ENCODE data around the gene HMX1. TPM values are rescaled to one million over a fixed set of nuclear protein-coding genes. Genes with fewer than 3 reads are reported as not detected.

HMX1 gene
- total and polyA plus RNA-seq, 4 donors: 0.69 to 5.5 (median 3.9) TPM

DNA sequence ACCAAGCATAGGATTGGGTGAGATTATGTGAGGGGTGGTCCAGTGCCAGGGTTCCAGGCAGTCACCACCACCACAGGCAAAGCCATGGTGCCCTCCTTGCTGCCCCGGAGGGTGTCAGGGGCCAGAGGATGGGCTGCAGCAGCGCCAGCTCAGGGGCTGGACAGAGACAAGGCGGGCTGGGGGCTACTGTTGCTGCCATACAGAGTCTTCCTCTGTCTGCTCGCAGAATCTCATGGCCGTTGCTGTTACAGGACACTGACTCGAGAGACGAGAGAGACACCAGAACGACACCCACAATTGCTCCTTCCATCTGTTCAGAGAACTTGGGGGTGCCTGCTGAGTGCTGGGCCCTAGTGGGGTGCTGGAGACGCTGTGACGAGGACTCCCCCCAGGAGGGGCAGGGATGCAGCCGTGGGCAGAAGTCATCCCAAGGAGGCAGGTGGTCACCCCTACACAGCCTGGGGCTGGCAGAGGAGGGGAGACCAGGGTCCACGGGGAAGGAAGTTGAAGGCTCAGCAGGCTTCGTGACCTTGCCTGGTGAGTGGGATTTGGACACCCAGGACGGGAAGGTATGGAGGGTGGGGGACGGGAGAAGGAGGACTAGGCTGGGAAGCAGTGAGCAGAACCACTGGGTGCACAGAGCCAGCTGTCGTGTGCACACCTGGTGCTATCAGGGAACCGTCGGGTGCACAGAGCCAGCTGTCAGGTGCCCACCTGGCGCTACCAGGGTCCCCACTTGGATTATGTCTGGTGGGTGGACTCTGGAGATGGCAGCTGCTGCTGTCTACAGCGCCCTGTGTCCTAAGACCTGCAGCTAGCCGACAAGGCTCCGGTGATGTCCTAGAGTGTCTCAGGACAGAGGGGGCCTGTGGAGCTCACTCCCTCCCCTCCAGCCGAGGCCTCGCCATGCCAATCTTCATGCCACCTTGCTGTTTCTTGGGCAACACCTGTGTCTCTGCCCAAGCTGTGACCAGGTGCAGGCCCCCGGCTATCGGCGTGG is 43.9 kb upstream of the HMX1 start:
- H3K4me1 ChIP-seq (ENCODE audit: control insufficient read depth, insufficient read depth, low read length): peaks cover 27% of the 10 kb centered on the region
- peaks cover 3% of the 10 kb centered on the region for H3K27me3 ChIP-seq (ENCODE audit: control insufficient read depth, insufficient read depth, low read length)
- 76% methylated on average over 27 of the region's 27 CpGs for WGBS (ENCODE audit: insufficient coverage)
- peak in 1 of 6 donors; percentile 0 for DNase-seq (ENCODE audit: low read depth in 4 of 6, low spot score in 6 of 6)
- H3K27ac ChIP-seq (ENCODE audit: low read depth, low read length): no peak overlapping the region
- no peak overlapping the region for H3K4me3 ChIP-seq (ENCODE audit: low read depth, low read length)
- H3K36me3 ChIP-seq (ENCODE audit: control insufficient read depth, insufficient read depth, low read length): no peaks in the 10 kb centered on the region
- no peaks in the 10 kb centered on the region for H3K9me3 ChIP-seq (ENCODE audit: control insufficient read depth, insufficient read depth, low read length)

DNA sequence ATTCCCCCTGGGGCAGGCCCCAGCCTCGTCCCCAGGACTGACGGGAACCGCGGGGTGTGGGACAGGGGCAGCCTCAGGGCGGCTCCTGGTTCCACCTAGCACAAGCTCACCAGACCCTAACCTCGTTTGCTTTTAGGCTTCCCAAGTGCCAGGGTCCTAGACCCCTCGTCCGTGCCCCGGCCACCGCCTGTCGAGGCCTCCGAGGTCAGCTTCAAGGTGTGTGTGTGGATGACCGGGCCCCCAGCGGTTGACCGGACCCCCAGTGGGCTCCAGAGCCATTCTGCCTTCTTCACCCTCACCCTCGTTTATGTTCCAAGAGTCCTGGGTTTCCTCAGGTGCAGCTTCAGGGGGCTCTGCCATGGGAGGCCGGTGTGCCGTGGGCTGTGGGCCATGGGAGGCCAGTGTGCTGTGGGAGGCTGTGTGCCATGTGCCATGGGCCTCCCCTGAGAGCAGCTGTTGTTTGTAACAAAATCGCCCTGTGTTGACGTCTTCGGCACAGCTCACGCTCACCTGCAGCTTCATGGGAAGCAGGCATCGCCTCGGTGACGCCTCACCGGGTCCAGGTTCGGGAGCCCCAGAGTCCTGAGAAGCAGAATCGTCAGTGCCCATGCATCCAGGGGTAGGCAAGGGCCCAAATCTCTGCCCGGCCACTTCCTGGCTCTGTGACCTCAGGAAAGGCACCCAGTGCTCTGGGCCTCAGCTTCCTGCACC is 43.0 kb upstream of the HMX1 start:
- Histone ChIP-seq H3K4me1 (ENCODE audit: control insufficient read depth, insufficient read depth, low read length) (peaks cover 33% of the 10 kb centered on the region), H3K4me3 (ENCODE audit: low read depth, low read length) (no peak overlapping the region), H3K27me3 (ENCODE audit: control insufficient read depth, insufficient read depth, low read length) (peaks cover 3% of the 10 kb centered on the region), H3K27ac (ENCODE audit: low read depth, low read length) (no peak overlapping the region), H3K9me3 (ENCODE audit: control insufficient read depth, insufficient read depth, low read length) (no peaks in the 10 kb centered on the region), H3K36me3 (ENCODE audit: control insufficient read depth, insufficient read depth, low read length) (no peaks in the 10 kb centered on the region)
- 84% methylated on average over 23 of the region's 29 CpGs for WGBS (ENCODE audit: insufficient coverage)
- DNase-seq (ENCODE audit: low read depth in 4 of 6, low spot score in 6 of 6): no peak

DNA sequence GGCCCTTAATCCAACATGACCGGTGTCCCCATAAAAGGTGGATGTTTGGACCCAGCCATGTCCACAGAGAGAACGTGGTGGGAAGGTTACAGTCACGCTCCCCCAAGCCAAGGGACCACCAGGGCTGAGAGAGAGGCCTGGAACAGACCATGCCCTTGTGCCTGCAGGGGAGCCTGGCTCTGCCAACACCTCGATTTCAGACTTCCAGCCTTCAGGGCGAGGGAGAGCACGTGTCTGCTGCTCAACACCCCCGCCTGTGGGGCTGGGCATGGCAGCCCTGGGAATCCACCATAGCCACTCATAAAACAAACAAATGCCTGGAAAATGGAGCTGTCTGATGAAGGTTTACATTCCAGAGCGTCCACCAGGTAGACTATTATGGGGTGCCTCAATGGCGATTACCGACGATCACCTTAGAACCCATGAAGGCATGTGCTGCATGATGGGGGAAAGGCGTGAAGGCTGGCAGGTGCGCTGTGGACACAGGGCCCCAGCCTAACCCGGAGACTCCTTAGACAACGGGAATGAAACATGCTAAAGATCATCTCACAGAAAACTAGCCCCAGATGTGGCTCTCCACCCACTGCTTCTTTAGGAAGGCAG is 42.3 kb upstream of the HMX1 start:
- H3K36me3 ChIP-seq (ENCODE audit: control insufficient read depth, insufficient read depth, low read length): no peaks in the 10 kb centered on the region
- DNase-seq (ENCODE audit: low read depth in 4 of 6, low spot score in 6 of 6): no peak
- no peaks in the 10 kb centered on the region for H3K9me3 ChIP-seq (ENCODE audit: control insufficient read depth, insufficient read depth, low read length)
- H3K27ac ChIP-seq (ENCODE audit: low read depth, low read length): no peak overlapping the region
- peaks cover 33% of the 10 kb centered on the region for H3K4me1 ChIP-seq (ENCODE audit: control insufficient read depth, insufficient read depth, low read length)
- no peak overlapping the region for H3K4me3 ChIP-seq (ENCODE audit: low read depth, low read length)
- 87% methylated on average over 11 of the region's 15 CpGs for WGBS (ENCODE audit: insufficient coverage)
- peaks cover 3% of the 10 kb centered on the region for H3K27me3 ChIP-seq (ENCODE audit: control insufficient read depth, insufficient read depth, low read length)

DNA sequence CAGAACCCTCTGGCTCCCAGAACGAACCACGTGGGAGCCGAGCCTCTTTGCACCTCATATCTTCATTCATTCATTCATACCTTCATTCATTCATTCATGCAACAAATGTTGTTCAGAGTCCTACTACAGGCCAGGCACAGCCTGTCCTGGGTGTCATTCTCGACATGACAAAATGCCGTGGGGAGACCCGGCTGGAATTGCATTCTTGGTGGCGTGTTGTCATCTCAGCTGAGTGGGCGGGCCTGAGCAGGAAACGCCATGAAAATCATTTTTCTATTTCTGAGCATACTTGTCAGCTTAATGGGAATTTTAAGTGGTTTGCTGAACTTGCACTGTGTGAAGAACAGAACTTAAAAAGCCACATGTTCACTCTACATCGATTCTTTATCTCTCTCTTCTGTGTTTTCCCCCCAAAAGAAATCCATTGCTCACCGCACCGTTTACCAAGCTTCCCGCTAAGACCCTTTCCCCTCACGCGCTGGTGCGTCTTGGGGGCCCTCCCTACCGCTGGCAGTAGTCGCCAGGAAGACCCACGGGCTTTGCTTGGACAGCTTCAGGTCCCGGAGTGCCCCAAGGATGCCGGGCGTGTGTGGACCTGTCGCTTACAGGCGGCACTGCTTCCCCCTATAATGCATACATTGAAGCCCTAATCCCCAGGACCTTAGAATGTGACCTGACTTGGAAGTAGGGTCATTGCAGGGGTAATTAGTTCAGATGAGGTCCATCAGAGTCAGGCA is 41.6 kb upstream of the HMX1 start:
- no peaks in the 10 kb centered on the region for H3K9me3 ChIP-seq (ENCODE audit: control insufficient read depth, insufficient read depth, low read length)
- H3K36me3 ChIP-seq (ENCODE audit: control insufficient read depth, insufficient read depth, low read length): no peaks in the 10 kb centered on the region
- peaks cover 33% of the 10 kb centered on the region for H3K4me1 ChIP-seq (ENCODE audit: control insufficient read depth, insufficient read depth, low read length)
- H3K4me3 ChIP-seq (ENCODE audit: low read depth, low read length): no peak overlapping the region
- WGBS (ENCODE audit: insufficient coverage): 78% methylated on average over 18 of the region's 24 CpGs
- H3K27me3 ChIP-seq (ENCODE audit: control insufficient read depth, insufficient read depth, low read length): no peaks in the 10 kb centered on the region
- DNase-seq (ENCODE audit: low read depth in 4 of 6, low spot score in 6 of 6): no peak
- H3K27ac ChIP-seq (ENCODE audit: low read depth, low read length): no peak overlapping the region

DNA sequence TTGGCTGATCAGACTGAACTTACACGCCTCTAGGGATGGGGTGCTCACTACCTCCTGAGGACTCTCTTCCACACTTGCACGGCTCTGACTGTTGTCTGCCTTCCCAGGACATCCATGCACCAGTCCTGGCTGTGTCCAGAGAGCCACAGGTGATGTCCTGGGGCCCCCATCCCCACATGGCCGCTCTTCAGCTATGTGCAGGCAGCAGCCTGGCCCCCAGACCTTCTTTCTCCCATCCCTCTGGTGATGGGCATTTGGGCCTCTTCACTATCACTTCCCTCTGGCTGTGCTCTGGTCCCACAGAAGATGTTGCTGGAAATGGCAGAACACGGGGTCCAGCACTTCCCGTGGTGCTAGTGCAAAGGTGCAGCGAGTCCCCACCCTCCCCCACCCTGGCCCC is 40.9 kb upstream of the HMX1 start:
- WGBS (ENCODE audit: insufficient coverage): 98% methylated on average over 3 of the region's 6 CpGs
- DNase-seq (ENCODE audit: low read depth in 4 of 6, low spot score in 6 of 6): no peak
- no peak overlapping the region for H3K4me3 ChIP-seq (ENCODE audit: low read depth, low read length)
- no peak overlapping the region for H3K27ac ChIP-seq (ENCODE audit: low read depth, low read length)
- peaks cover 34% of the 10 kb centered on the region for H3K4me1 ChIP-seq (ENCODE audit: control insufficient read depth, insufficient read depth, low read length)
- no peaks in the 10 kb centered on the region for H3K27me3 ChIP-seq (ENCODE audit: control insufficient read depth, insufficient read depth, low read length)
- H3K36me3 ChIP-seq (ENCODE audit: control insufficient read depth, insufficient read depth, low read length): no peaks in the 10 kb centered on the region
- H3K9me3 ChIP-seq (ENCODE audit: control insufficient read depth, insufficient read depth, low read length): no peaks in the 10 kb centered on the region

DNA sequence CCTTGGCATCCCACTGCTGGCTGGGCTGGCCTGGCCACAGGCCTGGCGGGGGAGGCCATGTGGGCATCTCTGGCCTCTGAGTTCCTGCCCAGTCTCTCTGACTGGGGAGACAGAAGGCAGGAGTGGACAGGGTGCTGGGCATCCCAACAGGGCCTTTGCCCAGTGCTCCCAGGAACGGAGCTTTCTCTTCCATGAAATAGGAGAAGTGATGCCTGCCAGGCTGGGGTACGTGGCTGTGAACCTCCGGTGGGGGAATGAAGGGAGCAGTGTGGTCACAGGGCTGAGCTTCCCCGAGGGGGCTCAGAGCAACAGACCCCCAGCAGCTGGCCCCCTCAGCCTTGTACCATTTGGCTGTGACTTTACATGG is 40.4 kb upstream of the HMX1 start:
- Histone ChIP-seq H3K9me3 (ENCODE audit: control insufficient read depth, insufficient read depth, low read length) (no peaks in the 10 kb centered on the region), H3K27ac (ENCODE audit: low read depth, low read length) (no peak overlapping the region), H3K4me1 (ENCODE audit: control insufficient read depth, insufficient read depth, low read length) (peaks cover 32% of the 10 kb centered on the region), H3K36me3 (ENCODE audit: control insufficient read depth, insufficient read depth, low read length) (no peaks in the 10 kb centered on the region), H3K4me3 (ENCODE audit: low read depth, low read length) (no peak overlapping the region), H3K27me3 (ENCODE audit: control insufficient read depth, insufficient read depth, low read length) (no peaks in the 10 kb centered on the region)
- no peak for DNase-seq (ENCODE audit: low read depth in 4 of 6, low spot score in 6 of 6)
- WGBS (ENCODE audit: insufficient coverage): 79% methylated on average over 4 of the region's 5 CpGs

DNA sequence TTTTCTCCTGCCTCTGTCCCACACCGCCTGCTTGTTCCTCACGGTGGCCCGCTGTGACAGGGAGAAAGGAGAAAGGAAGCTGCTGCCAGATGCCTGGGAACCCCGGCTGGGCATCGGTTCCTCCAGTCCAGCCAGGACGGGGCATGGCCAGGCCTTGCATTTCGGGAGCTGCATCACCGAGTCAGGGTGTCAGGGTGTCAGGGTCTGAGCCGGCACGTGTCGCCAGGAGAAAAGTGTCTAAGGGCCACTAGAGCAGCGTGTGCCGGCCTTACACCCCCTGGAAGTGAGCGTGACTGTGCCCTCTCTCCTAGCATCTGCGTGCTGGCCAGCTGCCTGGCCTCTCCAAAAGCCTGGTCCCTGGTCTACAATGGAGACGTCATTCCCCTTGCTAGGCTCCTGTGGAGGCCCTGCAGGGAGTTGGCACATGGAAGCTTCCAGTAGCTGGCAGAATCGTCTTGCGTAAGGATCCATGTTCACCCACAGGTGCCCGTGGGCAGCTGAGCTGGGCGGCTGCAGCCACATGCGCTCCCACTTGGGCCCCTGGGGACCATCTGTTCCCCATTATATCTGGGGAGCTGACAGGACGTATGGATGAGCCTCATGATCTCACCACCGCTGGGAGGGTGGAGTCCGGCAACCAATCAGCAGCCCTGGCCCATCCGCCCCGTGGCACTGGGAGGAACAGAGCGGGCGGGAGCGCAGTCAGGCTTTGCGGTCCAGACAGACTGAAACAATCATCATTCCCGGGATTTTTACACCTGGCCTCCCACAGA is 39.9 kb upstream of the HMX1 start:
- DNase-seq (ENCODE audit: low read depth in 4 of 6, low spot score in 6 of 6): peak in 1 of 6 donors; percentile 34
- 64% methylated on average over 31 of the region's 31 CpGs for WGBS (ENCODE audit: insufficient coverage)
- H3K4me1 ChIP-seq (ENCODE audit: control insufficient read depth, insufficient read depth, low read length): peaks cover 32% of the 10 kb centered on the region

DNA sequence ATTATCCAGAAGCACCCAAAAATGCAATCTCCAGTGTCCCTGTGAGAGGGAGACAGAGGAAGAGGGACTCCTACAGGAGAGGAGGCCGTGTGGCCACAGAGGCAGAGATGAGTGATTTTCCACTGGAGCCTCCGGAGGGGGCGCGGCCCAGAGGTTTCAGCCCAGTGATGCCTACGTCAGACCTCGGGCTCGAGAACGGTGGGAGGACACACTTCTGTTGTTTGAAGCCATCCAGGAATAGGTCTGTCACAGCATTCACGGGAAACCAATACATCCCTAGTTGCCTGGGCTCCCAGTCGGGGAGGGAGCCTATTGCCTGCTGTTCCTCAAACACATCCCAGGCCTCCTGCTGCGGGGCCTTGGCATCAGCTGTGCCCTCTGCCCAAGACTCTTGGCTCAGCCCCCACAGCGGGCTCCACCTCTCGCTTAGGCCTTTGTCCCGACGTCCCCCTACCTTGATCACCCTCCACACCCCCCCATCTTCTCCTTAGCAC is 39.2 kb upstream of the HMX1 start:
- H3K27me3 ChIP-seq (ENCODE audit: control insufficient read depth, insufficient read depth, low read length): no peaks in the 10 kb centered on the region
- H3K27ac ChIP-seq (ENCODE audit: low read depth, low read length): no peak overlapping the region
- DNase-seq (ENCODE audit: low read depth in 4 of 6, low spot score in 6 of 6): peak in 1 of 6 donors; percentile 21
- WGBS (ENCODE audit: insufficient coverage): 30% methylated on average over 13 of the region's 15 CpGs
- H3K4me3 ChIP-seq (ENCODE audit: low read depth, low read length): no peak overlapping the region
- peaks cover 29% of the 10 kb centered on the region for H3K4me1 ChIP-seq (ENCODE audit: control insufficient read depth, insufficient read depth, low read length)
- H3K9me3 ChIP-seq (ENCODE audit: control insufficient read depth, insufficient read depth, low read length): no peaks in the 10 kb centered on the region
- H3K36me3 ChIP-seq (ENCODE audit: control insufficient read depth, insufficient read depth, low read length): no peaks in the 10 kb centered on the region

More for the DNA sequence above, 39.9 kb upstream of the HMX1 start:
- no peaks in the 10 kb centered on the region for H3K36me3 ChIP-seq (ENCODE audit: control insufficient read depth, insufficient read depth, low read length)
- H3K27me3 ChIP-seq (ENCODE audit: control insufficient read depth, insufficient read depth, low read length): no peaks in the 10 kb centered on the region
- H3K27ac ChIP-seq (ENCODE audit: low read depth, low read length): no peak overlapping the region
- H3K4me3 ChIP-seq (ENCODE audit: low read depth, low read length): no peak overlapping the region
- no peaks in the 10 kb centered on the region for H3K9me3 ChIP-seq (ENCODE audit: control insufficient read depth, insufficient read depth, low read length)

All from spinal cord (tissue), 10 donors.